Aorta (tissue), 5 donors: ENCODE results near the gene C5AR2. TPM values are rescaled to one million over a fixed set of nuclear protein-coding genes. Genes with fewer than 3 reads are reported as not detected.

Experiments used
- ATAC-seq: fragments of 200-7000 bp; cut with Tn5 transposase; one replicate; pipeline ENCODE4 v1.9.1; 2022; ENCODE audit warnings: moderate library complexity; ENCODE audit not compliant: low FRiP score
- DNase-seq, 2 donors: peaks; one replicate each; pipeline ENCODE4 v3.0.0-alpha.2; 2020
- H3K27ac ChIP-seq, 2 donors: one replicate each; pipeline ENCODE4 v1.5.1; 2013; ENCODE audit warnings: low read length in 2 of 2, mild to moderate bottlenecking in 2 of 2, moderate library complexity in 2 of 2, control low read depth in 1 of 2, inconsistent platforms in 1 of 2, low read depth in 1 of 2
- H3K27me3 ChIP-seq, 2 donors: one replicate each; pipeline ENCODE4 v1.6.1; 2013; ENCODE audit warnings: control low read depth in 1 of 2, low read length in 1 of 2, mild to moderate bottlenecking in 1 of 2, moderate library complexity in 1 of 2; ENCODE audit not compliant: insufficient read depth in 2 of 2, control insufficient read depth in 1 of 2
- H3K36me3 ChIP-seq, 2 donors: one replicate each; pipeline ENCODE4 v1.6.1; 2013; ENCODE audit warnings: control low read depth in 1 of 2, low read length in 1 of 2, mild to moderate bottlenecking in 1 of 2; ENCODE audit not compliant: insufficient read depth in 2 of 2, control insufficient read depth in 1 of 2
- H3K4me1 ChIP-seq, 2 donors: one replicate each; pipeline ENCODE4 v1.6.1; 2013; ENCODE audit warnings: low read length in 2 of 2, control low read depth in 1 of 2, mild to moderate bottlenecking in 1 of 2, moderate library complexity in 1 of 2; ENCODE audit not compliant: insufficient read depth in 2 of 2, control insufficient read depth in 1 of 2
- H3K4me3 ChIP-seq, 2 donors: one replicate each; pipeline ENCODE4 v1.5.1; 2013; ENCODE audit warnings: low read length in 2 of 2, control low read depth in 1 of 2, mild to moderate bottlenecking in 1 of 2
- H3K9me3 ChIP-seq: one replicate; pipeline ENCODE4 v1.6.1; 2013; ENCODE audit warnings: mild to moderate bottlenecking, low read length; ENCODE audit not compliant: control insufficient read depth
- WGBS, 2 donors: extraction: QIAGEN DNeasy Blood & Tissue Kit; methylation state at CpG; one replicate each; pipeline ENCODE4 v1.1.7; 2013; 5-methylcytosine and 5-hydroxymethylcytosine counted together
- intact Hi-C, 2 donors: fragments of 100-400 bp; cut with DNase I; formaldehyde crosslinking; loops; one replicate each; pipeline versions ENCODE4 v1.14.2 to v1.15.0; 2022
- polyA plus RNA-seq, 2 donors: library from polyadenylated mRNA; stranded (reverse); fragments of 200-250 nt; gene quantifications; one replicate each; pipeline ENCODE4 v1.2.3, GENCODE V29; 2013
- total RNA-seq, 2 donors: library from RNA; stranded (reverse); fragmentation: NEBNext Ultra II Directional; extraction: Animal tissue kit (Norgen Biotek cat#: 25700); gene quantifications; one replicate each; pipeline ENCODE4 v1.2.1, GENCODE V29; 2021
- donor health status: healthy with polysubstance abuse.
- donor health status: Bipolar disorder and iron deficiency.
- donor health status: DM: no; HTN: no; CAD: no.
- donor health status: DM: no; HTN: no; CAD: no.
- donor health status: DM: yes; HTN: yes; CAD: no.

The C5AR2 gene
- total and polyA plus RNA-seq, 4 donors: 0.20 to 13.6 (median 4.2) TPM

DNA sequence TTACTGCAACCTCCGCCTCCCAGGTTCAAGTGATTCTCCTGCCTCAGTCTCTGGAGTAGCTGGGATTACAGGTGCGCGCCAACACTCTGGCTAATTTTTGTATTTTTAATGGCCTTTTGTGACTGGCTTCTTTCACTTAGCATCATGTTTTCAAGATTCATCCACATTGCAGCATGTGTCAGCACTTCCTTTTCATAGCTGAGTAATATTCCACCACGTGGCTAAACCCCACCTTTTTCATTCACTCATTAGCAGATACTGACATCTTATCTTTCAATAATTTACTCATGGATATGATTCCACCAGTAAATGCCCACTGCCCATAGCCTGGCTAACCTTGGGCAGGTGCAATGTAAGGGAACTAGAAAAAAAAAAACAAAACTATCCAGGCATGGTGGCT is 15.5 kb upstream of the C5AR2 start:
- no peaks in the 10 kb centered on the region for H3K9me3 ChIP-seq
- ATAC-seq (no peak), DNase-seq (no peak)
- WGBS, 2 donors: 89 to 91% methylated on average over 4 of the region's 4 CpGs
- H3K4me3 ChIP-seq: no peak overlapping the region
- H3K27ac ChIP-seq: no peak overlapping the region
- H3K36me3 ChIP-seq: no peaks in the 10 kb centered on the region
- H3K4me1 ChIP-seq: no peaks in the 10 kb centered on the region
- no peaks in the 10 kb centered on the region for H3K27me3 ChIP-seq
- intact Hi-C loops: no loop called here

DNA sequence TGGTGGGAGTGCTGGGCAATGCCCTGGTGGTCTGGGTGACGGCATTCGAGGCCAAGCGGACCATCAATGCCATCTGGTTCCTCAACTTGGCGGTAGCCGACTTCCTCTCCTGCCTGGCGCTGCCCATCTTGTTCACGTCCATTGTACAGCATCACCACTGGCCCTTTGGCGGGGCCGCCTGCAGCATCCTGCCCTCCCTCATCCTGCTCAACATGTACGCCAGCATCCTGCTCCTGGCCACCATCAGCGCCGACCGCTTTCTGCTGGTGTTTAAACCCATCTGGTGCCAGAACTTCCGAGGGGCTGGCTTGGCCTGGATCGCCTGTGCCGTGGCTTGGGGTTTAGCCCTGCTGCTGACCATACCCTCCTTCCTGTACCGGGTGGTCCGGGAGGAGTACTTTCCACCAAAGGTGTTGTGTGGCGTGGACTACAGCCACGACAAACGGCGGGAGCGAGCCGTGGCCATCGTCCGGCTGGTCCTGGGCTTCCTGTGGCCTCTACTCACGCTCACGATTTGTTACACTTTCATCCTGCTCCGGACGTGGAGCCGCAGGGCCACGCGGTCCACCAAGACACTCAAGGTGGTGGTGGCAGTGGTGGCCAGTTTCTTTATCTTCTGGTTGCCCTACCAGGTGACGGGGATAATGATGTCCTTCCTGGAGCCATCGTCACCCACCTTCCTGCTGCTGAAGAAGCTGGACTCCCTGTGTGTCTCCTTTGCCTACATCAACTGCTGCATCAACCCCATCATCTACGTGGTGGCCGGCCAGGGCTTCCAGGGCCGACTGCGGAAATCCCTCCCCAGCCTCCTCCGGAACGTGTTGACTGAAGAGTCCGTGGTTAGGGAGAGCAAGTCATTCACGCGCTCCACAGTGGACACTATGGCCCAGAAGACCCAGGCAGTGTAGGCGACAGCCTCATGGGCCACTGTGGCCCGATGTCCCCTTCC is 11.8 kb upstream of the C5AR2 start:
- Histone ChIP-seq H3K4me1 (no peaks in the 10 kb centered on the region), H3K9me3 (no peaks in the 10 kb centered on the region), H3K27me3 (no peaks in the 10 kb centered on the region), H3K4me3 (no peak overlapping the region), H3K27ac (no peak overlapping the region), H3K36me3 (no peaks in the 10 kb centered on the region)
- no peak for DNase-seq
- no peak for ATAC-seq
- WGBS, 2 donors: 94% methylated on average over 44 to 46 of the region's 46 CpGs
- intact Hi-C loops: no loop called here

- no peaks in the 10 kb centered on the region for H3K27me3 ChIP-seq
- ATAC-seq (no peak), DNase-seq (no peak)
- H3K9me3 ChIP-seq: no peaks in the 10 kb centered on the region
- WGBS, 2 donors: 89 to 91% methylated on average over 1 of the region's 1 CpG
- H3K4me3 ChIP-seq: no peak overlapping the region
- H3K36me3 ChIP-seq: no peaks in the 10 kb centered on the region
- intact Hi-C loops: no loop called here
- no peaks in the 10 kb centered on the region for H3K4me1 ChIP-seq
- H3K27ac ChIP-seq: no peak overlapping the region
Measured at GRCh38 chr19:47321630-47322029, 10.3 kb upstream of the C5AR2 start.

GRCh38 chr19:47322058-47322457 is 9.9 kb upstream of the C5AR2 start:
- Histone ChIP-seq H3K4me3 (no peak overlapping the region), H3K27ac (no peak overlapping the region), H3K36me3 (no peaks in the 10 kb centered on the region), H3K27me3 (no peaks in the 10 kb centered on the region), H3K9me3 (no peaks in the 10 kb centered on the region), H3K4me1 (no peaks in the 10 kb centered on the region)
- ATAC-seq: no peak
- no peak for DNase-seq
- intact Hi-C loops: no loop called here
- WGBS, 2 donors: 82 to 89% methylated on average over 2 of the region's 2 CpGs

DNA sequence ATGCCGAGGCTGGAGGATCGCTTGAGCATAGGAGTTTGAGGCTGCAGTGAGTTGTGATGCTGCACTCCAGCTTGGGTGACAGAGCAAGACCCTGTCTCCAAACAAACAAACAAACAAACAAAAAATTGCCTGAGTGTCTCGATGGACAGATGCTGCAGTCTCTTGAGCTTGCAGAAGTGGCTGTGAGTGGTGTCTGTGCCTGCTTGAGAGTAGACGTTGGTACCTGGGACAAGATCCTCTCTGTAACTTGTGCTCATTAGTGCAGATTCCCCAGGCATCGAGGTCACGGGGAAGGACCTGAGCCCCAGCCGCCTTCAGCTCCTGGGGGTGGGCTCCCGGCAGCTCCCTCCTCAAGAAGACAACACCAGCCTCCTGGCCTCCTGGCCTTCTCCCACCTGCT is 8.6 kb upstream of the C5AR2 start:
- no peak overlapping the region for H3K4me3 ChIP-seq
- no peak overlapping the region for H3K27ac ChIP-seq
- DNase-seq: no peak
- no peaks in the 10 kb centered on the region for H3K27me3 ChIP-seq
- WGBS, 2 donors: 72% methylated on average over 8 of the region's 8 CpGs
- H3K4me1 ChIP-seq: no peaks in the 10 kb centered on the region
- intact Hi-C loops: no loop called here
- H3K36me3 ChIP-seq: no peaks in the 10 kb centered on the region
- H3K9me3 ChIP-seq: no peaks in the 10 kb centered on the region
- ATAC-seq: no peak

- DNase-seq: peak in 1 of 2 donors; percentile 78
- H3K4me3 ChIP-seq: no peak overlapping the region
- ATAC-seq: peak; percentile 55
- no peaks in the 10 kb centered on the region for H3K9me3 ChIP-seq
- no peaks in the 10 kb centered on the region for H3K27me3 ChIP-seq
- no peaks in the 10 kb centered on the region for H3K4me1 ChIP-seq
- H3K27ac ChIP-seq: no peak overlapping the region
- 81 to 83% methylated on average over 12 of the region's 12 CpGs for WGBS, 2 donors
- H3K36me3 ChIP-seq: no peaks in the 10 kb centered on the region
- intact Hi-C loops: no loop called here
Measured at GRCh38 chr19:47323872-47324271, 8.1 kb upstream of the C5AR2 start.

DNA sequence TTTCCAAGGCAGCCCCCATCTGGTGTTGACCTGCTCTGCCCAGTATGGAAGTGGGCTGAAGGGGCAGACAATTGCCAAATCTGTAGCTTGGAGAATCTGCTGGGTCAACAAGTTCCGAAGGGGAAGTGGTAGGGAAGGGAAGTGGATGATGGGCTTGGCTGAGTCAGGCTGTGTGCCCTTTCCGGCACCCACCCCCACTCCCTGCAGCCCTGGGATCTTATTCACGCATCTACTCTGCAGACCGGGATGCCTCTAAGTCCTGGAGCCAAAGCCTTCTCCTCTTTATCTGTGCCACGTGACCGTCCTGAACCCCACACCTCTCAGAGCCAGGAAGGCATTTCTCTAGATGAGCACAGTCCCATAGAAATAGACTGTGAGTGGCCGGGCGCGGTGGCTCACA is 7.5 kb upstream of the C5AR2 start:
- Histone ChIP-seq H3K36me3 (no peaks in the 10 kb centered on the region), H3K27me3 (no peaks in the 10 kb centered on the region), H3K9me3 (no peaks in the 10 kb centered on the region), H3K4me3 (no peak overlapping the region), H3K4me1 (no peaks in the 10 kb centered on the region), H3K27ac (no peak overlapping the region)
- 59 to 64% methylated on average over 9 of the region's 9 CpGs for WGBS, 2 donors
- DNase-seq (peak in 1 of 2 donors; percentile 82), ATAC-seq (peak; percentile 71)
- intact Hi-C loops: no loop called here

GRCh38 chr19:47330466-47330869 is 1.5 kb upstream of the C5AR2 start:
- 7 to 14% methylated on average over 9 of the region's 9 CpGs for WGBS, 2 donors
- Histone ChIP-seq H3K9me3 (no peaks in the 10 kb centered on the region), H3K4me3 (no peak overlapping the region), H3K27me3 (no peaks in the 10 kb centered on the region), H3K4me1 (no peaks in the 10 kb centered on the region), H3K27ac (no peak overlapping the region), H3K36me3 (no peaks in the 10 kb centered on the region)
- DNase-seq (no peak), ATAC-seq (peak; percentile 53)
- intact Hi-C loops: no loop called here

GRCh38 chr19:47331490-47331889 is 485 bp upstream of the C5AR2 start:
- Histone ChIP-seq H3K27ac (no peak overlapping the region), H3K36me3 (no peaks in the 10 kb centered on the region), H3K4me3 (no peak overlapping the region), H3K27me3 (no peaks in the 10 kb centered on the region), H3K9me3 (no peaks in the 10 kb centered on the region), H3K4me1 (no peaks in the 10 kb centered on the region)
- WGBS, 2 donors: 83 to 87% methylated on average over 6 of the region's 6 CpGs
- DNase-seq: no peak
- intact Hi-C loops: no loop called here
- ATAC-seq: no peak
